Gastroesophageal sphincter (tissue), 4 donors: ENCODE measurements around the gene AIFM3. TPM values are rescaled to one million over a fixed set of nuclear protein-coding genes. Genes with fewer than 3 reads are reported as not detected.
"Not testable (repeated sequence)": the region's sequence is repeated elsewhere in the genome, so short reads cannot be mapped to it uniquely, and the experiment has no call there.

Experiments
- ATAC-seq: fragments of 150-250 bp; one replicate; pipeline ENCODE4 v1.9.1; 2016; ENCODE audit warnings: mild to moderate bottlenecking, moderate library complexity
- H3K27ac ChIP-seq, 4 donors: fragments of 200-600 bp; sonication (generic) in 3 of 4; 1 replicate in 3 of 4; 2 replicates in 1 of 4; pipeline ENCODE4 v1.5.1; 2016 to 2019
- H3K27me3 ChIP-seq: fragments of 200-600 bp; sonication (generic); one replicate; pipeline ENCODE4 v1.5.1; 2019
- H3K36me3 ChIP-seq, 2 donors: fragments of 200-600 bp; sonication (generic); one replicate each; pipeline ENCODE4 v1.5.1; 2019; ENCODE audit warnings: control low read depth in 1 of 2
- H3K4me1 ChIP-seq, 3 donors: fragments of 200-600 bp; sonication (generic); 1 replicate in 2 of 3; 2 replicates in 1 of 3; pipeline ENCODE4 v1.5.1; 2016 to 2019; ENCODE audit warnings: control low read depth in 2 of 3
- H3K4me3 ChIP-seq, 2 donors: fragments of 200-600 bp; sonication (generic); one replicate each; pipeline ENCODE4 v1.5.1; 2019; ENCODE audit warnings: mild to moderate bottlenecking in 1 of 2, moderate library complexity in 1 of 2
- H3K9me3 ChIP-seq, 3 donors: fragments of 200-600 bp; sonication (generic); one replicate each; pipeline ENCODE4 v1.5.1; 2017 to 2019; ENCODE audit warnings: control low read depth in 2 of 3
- CTCF ChIP-seq, 4 experiments: fragments of 200-600 bp in 2 of 4; fragments of 450-650 bp in 2 of 4; sonication (generic) in 1 of 4; IDR thresholded peaks; one replicate each; pipeline ENCODE4 v1.5.1; 2017 to 2019; ENCODE audit warnings: antibody characterized with exemption in 4 of 4, mild to moderate bottlenecking in 2 of 4, moderate library complexity in 2 of 4
- EP300 ChIP-seq: sonication (generic); formaldehyde crosslinking; IDR thresholded peaks from one replicate; pipeline ENCODE4 v1.6.1; 2017; ENCODE audit warnings: antibody characterized with exemption, mild to moderate bottlenecking
- POLR2A ChIP-seq, 2 donors: fragments of 450-650 bp; IDR thresholded peaks; one replicate each; pipeline ENCODE4 v1.6.1; 2017; ENCODE audit warnings: antibody characterized with exemption in 2 of 2, mild to moderate bottlenecking in 2 of 2, moderate library complexity in 1 of 2
- POLR2AphosphoS5 ChIP-seq: sonication (generic); formaldehyde crosslinking; IDR thresholded peaks from one replicate; pipeline ENCODE4 v1.6.1; 2017; ENCODE audit warnings: antibody characterized with exemption
- WGBS, 2 donors: methylation state at CpG; one replicate each; pipeline ENCODE4 v1.1.5; 2018; ENCODE audit warnings: low coverage in 1 of 2; 5-methylcytosine and 5-hydroxymethylcytosine counted together
- total RNA-seq, 4 donors: library from RNA; depleted of rRNA; stranded (reverse); fragments of >200 nt; gene quantifications; one replicate each; pipeline ENCODE4 v1.1.0, GENCODE V29; 2016

The AIFM3 gene
- total RNA-seq, 4 donors from 2014 or later, result 0.27 to 3.2 (median 2.0) TPM; not detected in 1

GRCh38 chr22:20967697-20968211, 699 bp downstream of the AIFM3 start:
- H3K9me3 ChIP-seq, result no peaks in the 10 kb centered on the region
- H3K36me3 ChIP-seq, result no peaks in the 10 kb centered on the region
- no CpG with 5 or more reads among the region's 19 CpGs for WGBS, 2 donors
- H3K27ac ChIP-seq, result no peak overlapping the region
- H3K4me1 ChIP-seq, result peaks cover 0 to 20% (median 3%) of the 10 kb centered on the region in 3 donors
- H3K4me3 ChIP-seq, result no peak overlapping the region
- no peak for TF ChIP-seq POLR2AphosphoS5
- peaks cover 22% of the 10 kb centered on the region for H3K27me3 ChIP-seq
- ATAC-seq, result no peak

DNA sequence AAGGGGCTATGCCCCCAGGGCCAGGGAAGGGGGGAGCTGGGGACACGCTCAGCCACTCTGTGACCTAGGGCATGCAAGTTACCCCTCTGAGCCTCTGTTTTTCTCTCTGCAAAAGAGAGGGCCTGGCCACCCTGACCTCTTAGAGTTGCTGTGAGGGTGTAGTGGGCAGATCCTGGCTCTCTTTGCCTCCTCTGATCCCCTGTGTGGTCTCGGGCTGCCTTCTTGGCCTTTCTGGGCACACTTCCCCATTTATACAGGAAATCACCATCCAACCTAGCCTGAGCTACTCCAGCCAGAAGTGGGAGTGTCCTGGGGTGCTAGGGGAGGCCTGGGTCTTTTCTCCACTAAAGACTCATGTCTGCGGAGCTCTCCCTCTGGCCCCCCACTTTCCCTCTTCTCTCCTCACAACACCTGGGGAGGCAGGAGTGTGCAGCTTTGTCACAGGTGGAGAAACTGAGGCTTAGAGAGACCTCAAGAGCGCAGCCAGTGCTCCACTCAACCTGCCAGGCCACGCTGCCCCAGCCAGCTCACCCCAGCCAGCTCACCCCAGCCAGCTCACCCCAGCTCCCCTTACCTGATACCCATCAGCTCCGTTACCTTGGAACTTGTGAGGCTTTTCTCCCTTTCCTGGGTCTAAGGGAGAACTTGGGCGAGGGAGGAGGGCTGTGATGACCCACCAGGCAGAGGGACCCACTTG, 1.4 kb downstream of the AIFM3 start:
- peaks cover 17% of the 10 kb centered on the region for H3K27me3 ChIP-seq
- no peak for ATAC-seq
- H3K36me3 ChIP-seq, result no peaks in the 10 kb centered on the region
- H3K4me3 ChIP-seq, result no peak overlapping the region
- no peak for TF ChIP-seq POLR2A (IDR thresholded peaks at IDR 0.05)
- TF ChIP-seq EP300, result no peak
- no peak for TF ChIP-seq CTCF (IDR thresholded peaks at IDR 0.05)
- TF ChIP-seq POLR2AphosphoS5, result no peak
- WGBS, 2 donors, result 100% methylated on average over 2 of the region's 7 CpGs; no CpG with 5 or more reads in 1 of the 2 donors
- peaks cover 0 to 20% (median 3%) of the 10 kb centered on the region in 3 donors for H3K4me1 ChIP-seq
- H3K27ac ChIP-seq, result no peak overlapping the region
- no peaks in the 10 kb centered on the region for H3K9me3 ChIP-seq

DNA sequence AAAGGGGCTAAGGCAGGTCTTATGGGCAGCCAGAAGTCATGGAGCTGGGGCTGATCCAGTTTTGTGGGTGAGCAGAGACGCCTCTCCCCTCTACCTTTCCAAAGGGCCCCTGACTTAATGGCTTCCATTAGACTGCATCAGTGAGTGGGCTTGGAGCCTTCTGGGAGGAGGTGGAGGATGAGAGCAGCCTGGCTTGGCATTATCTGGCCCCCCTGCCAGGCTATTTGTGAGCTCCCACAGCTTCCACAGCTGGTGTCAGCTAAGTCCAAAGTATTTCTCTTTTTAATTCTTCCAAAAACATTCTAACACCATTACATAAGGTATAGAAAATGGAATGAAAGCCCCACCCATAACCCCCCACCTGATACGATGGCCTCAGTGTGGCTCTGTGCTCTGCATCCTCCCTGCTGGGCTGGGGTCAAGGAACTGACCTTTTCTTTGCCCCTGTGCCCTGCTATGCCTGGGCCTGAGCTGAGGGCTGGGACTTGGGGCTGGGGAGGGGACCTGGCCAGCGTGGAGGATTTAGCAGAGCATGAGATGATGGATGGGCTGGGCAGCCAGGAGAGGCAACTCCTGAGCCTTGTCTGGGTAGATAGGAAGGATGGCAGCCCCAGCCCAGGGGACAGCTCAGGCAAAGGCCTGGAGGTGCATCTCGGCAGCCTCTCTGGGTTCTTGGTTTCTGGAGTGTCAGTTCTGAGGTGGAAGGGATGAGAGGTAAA, 4.0 kb downstream of the AIFM3 start:
- WGBS, 2 donors, result 25% methylated on average over 2 of the region's 4 CpGs; no CpG with 5 or more reads in 1 of the 2 donors
- H3K36me3 ChIP-seq, result no peaks in the 10 kb centered on the region
- H3K9me3 ChIP-seq, result no peaks in the 10 kb centered on the region
- TF ChIP-seq POLR2AphosphoS5 (no peak), POLR2A (IDR thresholded peaks at IDR 0.05) (no peak), CTCF (IDR thresholded peaks at IDR 0.05) (no peak), EP300 (no peak)
- H3K27ac ChIP-seq, result no peak overlapping the region
- H3K4me1 ChIP-seq, result peaks cover 0 to 4% (median 0%) of the 10 kb centered on the region in 3 donors
- no peaks in the 10 kb centered on the region for H3K27me3 ChIP-seq
- H3K4me3 ChIP-seq, result no peak overlapping the region
- ATAC-seq, result no peak

GRCh38 chr22:20972014-20972694, 5.1 kb downstream of the AIFM3 start:
- not testable (repeated sequence) for H3K27me3 ChIP-seq, H3K4me3 ChIP-seq, H3K36me3 ChIP-seq, H3K4me1 ChIP-seq, H3K9me3 ChIP-seq, H3K27ac ChIP-seq, ATAC-seq
- WGBS, 2 donors, result 87 to 91% methylated on average over 5 to 6 of the region's 11 CpGs

- no peaks in the 10 kb centered on the region for H3K9me3 ChIP-seq
- H3K36me3 ChIP-seq, result no peaks in the 10 kb centered on the region
- WGBS, 2 donors, result 61 to 62% methylated on average over 4 to 8 of the region's 21 CpGs
- no peak for TF ChIP-seq CTCF (IDR thresholded peaks at IDR 0.05)
- TF ChIP-seq POLR2A (IDR thresholded peaks at IDR 0.05), result no peak
- TF ChIP-seq POLR2AphosphoS5, result no peak
- no peak for TF ChIP-seq EP300
- ATAC-seq, result no peak
- no peak overlapping the region for H3K4me3 ChIP-seq
- H3K27ac ChIP-seq, result no peak overlapping the region
- peaks cover 0 to 3% (median 0%) of the 10 kb centered on the region in 3 donors for H3K4me1 ChIP-seq
- no peaks in the 10 kb centered on the region for H3K27me3 ChIP-seq
These were observed 6.0 kb downstream of the AIFM3 start for GRCh38 chr22:20972933-20973577.
